ENCODE results near the gene INSL4. TPM values are rescaled to one million over a fixed set of nuclear protein-coding genes. Genes with fewer than 3 reads are reported as not detected.

INSL4 gene
- total RNA-seq, 1 donor from 2014 or later = not detected

DNA sequence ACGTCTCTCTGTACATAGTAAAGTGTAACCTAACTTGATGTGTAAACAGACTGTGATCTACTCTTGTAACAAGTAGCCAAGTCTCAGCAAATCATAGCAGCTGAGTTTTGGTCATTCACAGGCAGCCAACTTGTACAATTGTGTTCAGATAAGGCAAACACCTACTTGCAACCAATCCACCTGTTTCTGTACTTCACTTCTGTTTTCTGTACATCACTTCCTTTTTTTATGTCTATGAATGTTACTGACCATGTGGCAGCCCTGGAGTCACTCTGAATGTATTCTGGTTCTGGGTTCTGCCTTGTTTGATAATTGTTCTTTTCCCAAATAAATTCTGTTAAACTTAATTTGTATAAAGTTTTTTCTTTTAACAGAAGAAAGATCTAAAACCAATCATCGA, 47.3 kb downstream of the INSL4 start:
- no peaks in the 10 kb centered on the region for H3K27me3 Mint-ChIP-seq
- no peak overlapping the region for H3K4me3 Mint-ChIP-seq (ENCODE audit: low read depth)
- H3K36me3 Mint-ChIP-seq (ENCODE audit: insufficient read depth) = no peaks in the 10 kb centered on the region
- H3K27ac Mint-ChIP-seq = no peak overlapping the region
- no peak for TF ChIP-seq CTCF (IDR thresholded peaks at IDR 0.05; ENCODE audit: unreplicated experiment)
- peaks cover 2% of the 10 kb centered on the region for H3K9me3 Mint-ChIP-seq (ENCODE audit: low read depth)
- H3K4me1 Mint-ChIP-seq (ENCODE audit: low read depth) = no peaks in the 10 kb centered on the region
- no peak for DNase-seq (ENCODE audit: low spot score, unreplicated experiment)

Other genes starting within 250 kb of the INSL4 start
- gene JAK2, start 246.1 kb upstream of the INSL4 start, total RNA-seq = 5.1 and 6.0 TPM in 2 replicates
- gene INSL6, start 45.8 kb upstream of the INSL4 start, total RNA-seq = not detected in 2 replicates
- 4.0 and 4.4 TPM in 2 replicates for gene RLN2, start 73.3 kb downstream of the INSL4 start, total RNA-seq
- gene RLN1, start 108.5 kb downstream of the INSL4 start, total RNA-seq = 0.91 and 1.2 TPM in 2 replicates
- 16.8 and 18.9 TPM in 2 replicates for gene PLGRKT, start 206.5 kb downstream of the INSL4 start, total RNA-seq
- gene CD274, start 219.1 kb downstream of the INSL4 start, total RNA-seq = 0.29 and 0.55 TPM in 2 replicates

Measured in progenitor cell of endocrine pancreas (in vitro differentiated cells).